B cell (primary cell): Measurements from ENCODE around the gene MAML2. TPM values are rescaled to one million over a fixed set of nuclear protein-coding genes. Genes with fewer than 3 reads are reported as not detected.

Source experiments
- ATAC-seq: fragments of 200-7000 bp; cut with Tn5 transposase; one replicate; pipeline ENCODE4 v1.10.0; 2021; ENCODE audit warnings: low read depth, mild to moderate bottlenecking, moderate number of reproducible peaks, moderate library complexity
- CTCF ChIA-PET: fragments of 350-600 bp; sonication (Branson Sonifier 250); formaldehyde crosslinking; loops from one replicate; lab custom pipeline; 2021; ENCODE audit warnings: antibody characterized with exemption, inconsistent platforms; lab: Charles Lee
- POLR2A ChIA-PET: fragments of 350-600 bp; sonication (Branson Sonifier 250); formaldehyde crosslinking; loops from one replicate; lab custom pipeline; 2021; ENCODE audit warnings: antibody characterized with exemption; lab: Charles Lee
- DNase-seq: peaks from one replicate; pipeline ENCODE4 v3.0.0; 2013
- H2AFZ ChIP-seq: 2 replicates; pipeline ENCODE4 v1.6.1; 2012; ENCODE audit warnings: mild to moderate bottlenecking, low read depth, low read length; ENCODE audit not compliant: insufficient read depth, poor library complexity, severe bottlenecking
- H3K27ac ChIP-seq, 2 donors: 1 replicate in 1 of 2; 2 replicates in 1 of 2; pipeline ENCODE4 v1.5.1; 2012 to 2013; ENCODE audit warnings: low read length in 2 of 2, mild to moderate bottlenecking in 2 of 2, moderate library complexity in 1 of 2
- H3K27me3 ChIP-seq, 4 experiments: fragments of 200-600 bp in 1 of 4; sonication (generic) in 1 of 4; replicated peaks in 1 of 4; 1 replicate in 2 of 4; 2 replicates in 2 of 4; pipeline versions ENCODE4 v1.6.1 to v1.7.0; 2013 to 2016; ENCODE audit warnings: low read length in 3 of 4, mild to moderate bottlenecking in 2 of 4, mixed read lengths in 1 of 4, moderate library complexity in 1 of 4; ENCODE audit not compliant: insufficient read depth in 4 of 4, control insufficient read depth in 3 of 4; ENCODE audit errors: control extremely low read depth in 1 of 4
- H3K36me3 ChIP-seq, 2 experiments: replicated peaks in 1 of 2; 1 replicate in 1 of 2; 2 replicates in 1 of 2; pipeline versions ENCODE4 v1.6.1 to v1.7.1; 2013; ENCODE audit warnings: low read length in 1 of 2; ENCODE audit not compliant: insufficient read depth in 2 of 2, control insufficient read depth in 1 of 2; ENCODE audit errors: control extremely low read depth in 1 of 2, extremely low read depth in 1 of 2
- H3K4me1 ChIP-seq, 2 donors: fragments of 200-600 bp in 1 of 2; sonication (generic) in 1 of 2; 1 replicate in 1 of 2; 2 replicates in 1 of 2; pipeline versions ENCODE4 v1.5.1 to v1.6.1; 2013 to 2017; ENCODE audit warnings: low read length in 2 of 2; ENCODE audit not compliant: control insufficient read depth in 2 of 2, insufficient read depth in 2 of 2
- H3K4me2 ChIP-seq: replicated peaks from 2 replicates; pipeline ENCODE3; 2012; ENCODE audit warnings: mild to moderate bottlenecking, low read depth, low read length; ENCODE audit not compliant: poor library complexity, severe bottlenecking
- H3K4me3 ChIP-seq, 5 experiments: fragments of 200-600 bp in 1 of 5; sonication (generic) in 1 of 5; 1 replicate in 3 of 5; 2 replicates in 2 of 5; pipeline versions ENCODE4 v1.5.1 to v1.7.0; 2011 to 2016; ENCODE audit warnings: low read length in 4 of 5, mild to moderate bottlenecking in 4 of 5, low read depth in 2 of 5, control low read depth in 1 of 5, moderate library complexity in 1 of 5; ENCODE audit not compliant: insufficient read depth in 1 of 5; ENCODE audit errors: control extremely low read depth in 1 of 5, extremely low read depth in 1 of 5
- H3K79me2 ChIP-seq: fragments of 200-600 bp; sonication (generic); one replicate; pipeline ENCODE4 v1.6.0; 2016; ENCODE audit warnings: low read length; ENCODE audit not compliant: control insufficient read depth, insufficient read depth
- H3K9ac ChIP-seq: fragments of 200-600 bp; sonication (generic); 2 replicates; pipeline ENCODE4 v1.6.1; 2017; ENCODE audit warnings: mild to moderate bottlenecking, low read length, moderate library complexity
- H3K9me3 ChIP-seq, 3 donors: one replicate each; pipeline versions ENCODE4 v1.6.1 to v1.7.1; 2013; ENCODE audit warnings: low read length in 2 of 3; ENCODE audit not compliant: control insufficient read depth in 2 of 3, insufficient read depth in 1 of 3; ENCODE audit errors: control extremely low read depth in 1 of 3
- H4K20me1 ChIP-seq: 2 replicates; pipeline ENCODE4 v1.6.0; 2012; ENCODE audit warnings: mild to moderate bottlenecking, low read length; ENCODE audit not compliant: insufficient read depth, control insufficient read depth, poor library complexity, severe bottlenecking
- H3K27ac Mint-ChIP-seq: one replicate; pipeline ENCODE4 v1.8.0; 2021; ENCODE audit warnings: mixed read lengths
- H3K27me3 Mint-ChIP-seq: one replicate; pipeline ENCODE4 v1.8.0; 2021; ENCODE audit warnings: mixed read lengths
- H3K4me1 Mint-ChIP-seq: one replicate; pipeline ENCODE4 v1.8.0; 2021; ENCODE audit warnings: mixed read lengths
- H3K4me3 Mint-ChIP-seq: one replicate; pipeline ENCODE4 v1.8.0; 2021; ENCODE audit warnings: mixed read lengths
- H3K9me3 Mint-ChIP-seq: one replicate; pipeline ENCODE4 v1.8.0; 2022; ENCODE audit warnings: mixed read lengths; ENCODE audit not compliant: insufficient read depth
- EZH2 ChIP-seq: IDR thresholded peaks from 2 replicates; pipeline ENCODE4 v1.6.1; 2012; ENCODE audit warnings: borderline replicate concordance, low read depth, mild to moderate bottlenecking, moderate library complexity, low read length; ENCODE audit not compliant: insufficient read depth, poor library complexity, severe bottlenecking
- WGBS: methylation state at CpG from one replicate; pipeline ENCODE4 v1.1.5; 2013; ENCODE audit warnings: missing lambda C conversion rate; ENCODE audit not compliant: insufficient coverage; 5-methylcytosine and 5-hydroxymethylcytosine counted together
- intact Hi-C: fragments of 100-400 bp; cut with micrococcal nuclease; formaldehyde crosslinking; loops from one replicate; pipeline ENCODE4 v1.10.0; 2022
- polyA plus RNA-seq: library from polyadenylated mRNA; depleted of rRNA; stranded (reverse); fragments of >200 nt; gene quantifications from 2 replicates; pipeline ENCODE4 v1.2.3, GENCODE V29; 2012
- total RNA-seq, 2 donors: library from RNA; stranded (reverse); fragments of 120-200 nt in 1 of 2; gene quantifications; 1 replicate in 1 of 2; 2 replicates in 1 of 2; pipeline versions ENCODE4 v1.2.3 to v1.2.4, GENCODE V29; 2013 to 2022
- TF ChIP-seq, protein P1 (sequence below): fragments of 200-600 bp; IDR thresholded peaks from one replicate; pipeline ENCODE4 v1.8.0; 2022; ENCODE audit warnings: antibody characterized with exemption, mild to moderate bottlenecking

Gene MAML2
- total and polyA plus RNA-seq, 2 donors (not counting 1 experiment from before 2014, with no cell fraction given): 10.7 to 26.4 TPM

DNA sequence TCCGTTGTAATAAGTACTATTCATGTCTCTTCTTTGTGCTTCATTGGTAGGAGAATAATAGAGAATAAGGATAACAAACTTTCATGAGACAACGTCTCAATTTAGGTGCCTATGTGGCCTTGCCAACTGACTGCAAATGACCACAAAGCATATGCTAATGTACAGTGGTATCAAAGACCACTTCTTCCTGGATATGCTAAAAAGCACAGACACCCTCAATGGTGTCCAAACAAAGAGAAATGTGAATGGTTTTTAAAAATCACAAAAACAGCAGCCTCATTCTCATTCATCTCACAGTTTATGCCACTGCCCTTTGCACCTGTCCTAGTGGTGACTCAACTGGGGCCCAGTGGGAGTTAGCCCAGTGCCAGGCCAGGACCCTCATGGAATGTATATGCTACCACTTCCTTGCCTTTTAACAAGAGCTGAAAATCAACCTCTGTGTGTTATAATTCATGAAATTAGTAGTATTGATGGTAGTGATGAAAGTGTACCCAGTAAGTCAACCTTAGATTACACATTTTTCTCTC, 353.9 kb downstream of the MAML2 start:
- Histone ChIP-seq H3K27ac (no peak overlapping the region), H3K79me2 (no peaks in the 10 kb centered on the region), H3K9ac (no peak overlapping the region), H3K4me2 (no peak overlapping the region), H3K9me3 (no peaks in the 10 kb centered on the region), H3K36me3 (peaks cover 0 to 50% of the 10 kb centered on the region in 2 experiments), H3K4me3 (no peak overlapping the region), H3K27me3 (no peaks in the 10 kb centered on the region), H2AFZ (no peak overlapping the region), H3K4me1 (no peaks in the 10 kb centered on the region), H4K20me1 (no peaks in the 10 kb centered on the region)
- WGBS: no CpG with 5 or more reads among the region's 2 CpGs
- intact Hi-C loops: no loop called here
- ATAC-seq: no peak
- no peak for DNase-seq
- TF ChIP-seq EZH2: no peak
- TF ChIP-seq, protein P1, sequence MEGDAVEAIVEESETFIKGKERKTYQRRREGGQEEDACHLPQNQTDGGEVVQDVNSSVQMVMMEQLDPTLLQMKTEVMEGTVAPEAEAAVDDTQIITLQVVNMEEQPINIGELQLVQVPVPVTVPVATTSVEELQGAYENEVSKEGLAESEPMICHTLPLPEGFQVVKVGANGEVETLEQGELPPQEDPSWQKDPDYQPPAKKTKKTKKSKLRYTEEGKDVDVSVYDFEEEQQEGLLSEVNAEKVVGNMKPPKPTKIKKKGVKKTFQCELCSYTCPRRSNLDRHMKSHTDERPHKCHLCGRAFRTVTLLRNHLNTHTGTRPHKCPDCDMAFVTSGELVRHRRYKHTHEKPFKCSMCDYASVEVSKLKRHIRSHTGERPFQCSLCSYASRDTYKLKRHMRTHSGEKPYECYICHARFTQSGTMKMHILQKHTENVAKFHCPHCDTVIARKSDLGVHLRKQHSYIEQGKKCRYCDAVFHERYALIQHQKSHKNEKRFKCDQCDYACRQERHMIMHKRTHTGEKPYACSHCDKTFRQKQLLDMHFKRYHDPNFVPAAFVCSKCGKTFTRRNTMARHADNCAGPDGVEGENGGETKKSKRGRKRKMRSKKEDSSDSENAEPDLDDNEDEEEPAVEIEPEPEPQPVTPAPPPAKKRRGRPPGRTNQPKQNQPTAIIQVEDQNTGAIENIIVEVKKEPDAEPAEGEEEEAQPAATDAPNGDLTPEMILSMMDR: no peak
- Mint-ChIP-seq H3K9me3 (no peaks in the 10 kb centered on the region), H3K4me1 (no peaks in the 10 kb centered on the region), H3K27me3 (no peaks in the 10 kb centered on the region), H3K4me3 (no peak overlapping the region), H3K27ac (no peak overlapping the region)
- POLR2A ChIA-PET: no interaction called here
- CTCF ChIA-PET: interaction anchor here (0.7 kb wide), 1 partner anchor 153 kb away, joined by 3 read pairs; no protein-coding TSS in a partner anchor

DNA sequence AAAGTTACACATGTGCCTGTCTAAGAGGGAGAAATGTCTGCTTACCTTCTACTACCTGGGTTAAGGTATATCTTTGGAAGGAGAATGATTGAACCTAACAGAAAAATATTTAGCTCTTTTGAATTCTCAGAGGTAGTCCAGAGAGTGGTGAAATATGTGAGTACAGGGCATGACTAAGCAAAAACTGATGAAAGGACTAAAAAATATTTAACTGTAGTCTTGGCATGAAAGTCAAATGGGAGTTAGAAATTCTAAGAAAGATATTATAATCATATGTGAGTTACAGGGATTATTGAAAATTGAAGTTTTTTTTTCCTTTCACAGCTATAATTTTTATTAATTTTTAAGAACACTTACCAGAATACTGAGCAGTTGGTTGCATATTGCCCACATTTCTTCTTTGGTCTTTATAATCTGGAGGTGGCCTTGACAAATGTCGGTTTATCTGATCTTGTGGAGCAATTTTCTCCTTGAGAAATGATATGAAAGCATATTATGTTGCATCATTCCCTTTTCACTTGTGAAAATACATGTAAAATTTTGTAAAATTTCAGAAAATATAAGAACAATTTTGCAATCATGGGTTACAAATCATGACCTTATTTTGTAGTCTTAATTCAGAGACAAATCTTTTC, 357.7 kb downstream of the MAML2 start:
- no peak for ATAC-seq
- H3K27me3 ChIP-seq: no peaks in the 10 kb centered on the region
- intact Hi-C loops: no loop called here
- no peak for TF ChIP-seq EZH2
- TF ChIP-seq, protein P1: no peak
- CTCF ChIA-PET: no interaction called here
- H3K9ac ChIP-seq: no peak overlapping the region
- H3K4me1 ChIP-seq: no peaks in the 10 kb centered on the region
- H3K27ac ChIP-seq: no peak overlapping the region
- no peaks in the 10 kb centered on the region for H4K20me1 ChIP-seq
- H2AFZ ChIP-seq: no peak overlapping the region
- H3K79me2 ChIP-seq: no peaks in the 10 kb centered on the region
- WGBS: no CpG with 5 or more reads among the region's 1 CpG
- Mint-ChIP-seq H3K27ac (no peak overlapping the region), H3K27me3 (no peaks in the 10 kb centered on the region), H3K4me1 (no peaks in the 10 kb centered on the region), H3K4me3 (no peak overlapping the region), H3K9me3 (no peaks in the 10 kb centered on the region)
- H3K36me3 ChIP-seq: peaks cover 6 to 50% of the 10 kb centered on the region in 2 experiments
- no peak overlapping the region for H3K4me2 ChIP-seq
- POLR2A ChIA-PET: no interaction called here
- DNase-seq: no peak
- H3K4me3 ChIP-seq: no peak overlapping the region
- H3K9me3 ChIP-seq: no peaks in the 10 kb centered on the region
